SK-N-SH treated with all-trans-retinoic acid at 6 μM for 48 hours (cell line): ENCODE measurements around the gene C20orf204.

ENCODE experiments used
- ATAC-seq: fragments of 200-7000 bp; cut with Tn5 transposase; 3 replicates; pipeline ENCODE4 v1.9.1; 2020; ENCODE audit warnings: mild to moderate bottlenecking, moderate library complexity
- ARNTL ChIP-seq: fragments of 450-650 bp; formaldehyde crosslinking; IDR thresholded peaks from 2 replicates; pipeline ENCODE4 v1.5.0; 2020; ENCODE audit warnings: low read depth, mild to moderate bottlenecking, moderate library complexity, borderline replicate concordance
- BACH2 ChIP-seq: fragments of 250-450 bp; sonication (Bioruptor Pico); IDR thresholded peaks from 2 replicates; pipeline ENCODE4 v1.9.0; 2021; ENCODE audit warnings: mild to moderate bottlenecking, borderline replicate concordance
- CREB5 ChIP-seq: fragments of 250-450 bp; sonication (Bioruptor Pico); IDR thresholded peaks from 2 replicates; pipeline ENCODE4 v1.5.1; 2020; ENCODE audit warnings: low read depth, mild to moderate bottlenecking, moderate library complexity
- CSDC2 ChIP-seq: fragments of 250-450 bp; sonication (Bioruptor Pico); IDR thresholded peaks from 2 replicates; pipeline ENCODE4 v1.5.0; 2020; ENCODE audit warnings: mild to moderate bottlenecking, moderate library complexity
- ISL1 ChIP-seq: fragments of 250-450 bp; sonication (Bioruptor Pico); IDR thresholded peaks from 2 replicates; pipeline ENCODE4 v2.1.2; 2022; ENCODE audit warnings: mild to moderate bottlenecking, moderate library complexity
- RARB ChIP-seq: fragments of 250-450 bp; sonication (Bioruptor Pico); IDR thresholded peaks from 2 replicates; pipeline ENCODE4 v1.8.0; 2021; ENCODE audit warnings: mild to moderate bottlenecking, moderate library complexity
- SNAI2 ChIP-seq: fragments of 250-450 bp; sonication (Bioruptor Pico); IDR thresholded peaks from 2 replicates; pipeline ENCODE4 v1.5.0; 2020; ENCODE audit warnings: mild to moderate bottlenecking, moderate library complexity
- TCF4 ChIP-seq: fragments of 250-450 bp; sonication (Bioruptor Pico); IDR thresholded peaks from 2 replicates; pipeline ENCODE4 v1.8.0; 2021; ENCODE audit warnings: mild to moderate bottlenecking, moderate library complexity, borderline replicate concordance
- TSHZ2 ChIP-seq: fragments of 250-450 bp; sonication (Bioruptor Pico); IDR thresholded peaks from 2 replicates; pipeline ENCODE4 v1.5.0; 2020; ENCODE audit warnings: mild to moderate bottlenecking, moderate library complexity
- ZC3H10 ChIP-seq: fragments of 250-450 bp; sonication (Bioruptor Pico); IDR thresholded peaks from 2 replicates; pipeline ENCODE4 v1.5.1; 2021; ENCODE audit warnings: mild to moderate bottlenecking, moderate library complexity
- ZFP3 ChIP-seq: fragments of 250-450 bp; sonication (Bioruptor Pico); IDR thresholded peaks from 2 replicates; pipeline ENCODE4 v1.5.0; 2020; ENCODE audit warnings: mild to moderate bottlenecking, moderate library complexity
- ZFP30 ChIP-seq: fragments of 450-650 bp; formaldehyde crosslinking; IDR thresholded peaks from 2 replicates; pipeline ENCODE4 v1.5.0; 2022; ENCODE audit warnings: mild to moderate bottlenecking, moderate library complexity
- ZNF565 ChIP-seq: fragments of 450-650 bp; formaldehyde crosslinking; conservative IDR thresholded peaks from 2 replicates; pipeline ENCODE4 v1.5.0; 2020; ENCODE audit warnings: low read depth, mild to moderate bottlenecking, moderate library complexity
- ZNF70 ChIP-seq: fragments of 450-650 bp; formaldehyde crosslinking; IDR thresholded peaks from 2 replicates; pipeline ENCODE4 v1.5.0; 2020; ENCODE audit warnings: mild to moderate bottlenecking, moderate library complexity
- ZNF8 ChIP-seq: fragments of 450-650 bp; formaldehyde crosslinking; IDR thresholded peaks from 2 replicates; pipeline ENCODE4 v1.5.0; 2020; ENCODE audit warnings: mild to moderate bottlenecking, moderate library complexity

C20orf204 gene

GRCh38 chr20:64057628-64058498 is 21.9 kb downstream of the C20orf204 start:
- ATAC-seq = peak; percentile 83
- TF ChIP-seq RARB (CRISPR knock-in tag) = no peak
- TF ChIP-seq CREB5 = no peak
- no peak for TF ChIP-seq ZFP30 (CRISPR knock-in tag)
- TF ChIP-seq TCF4 (CRISPR knock-in tag) = no peak

GRCh38 chr20:64058536-64058935 is 22.6 kb downstream of the C20orf204 start:
- TF ChIP-seq ZNF8 (CRISPR knock-in tag) = no peak
- no peak for TF ChIP-seq ISL1 (CRISPR knock-in tag)
- TF ChIP-seq ARNTL = no peak
- TF ChIP-seq ZNF70 (CRISPR knock-in tag) = no peak
- ATAC-seq = no peak

GRCh38 chr20:64062276-64062595 is 26.3 kb downstream of the C20orf204 start:
- TF ChIP-seq ZFP3 (CRISPR knock-in tag) (no peak), CREB5 (no peak), ARNTL (no peak), ZFP30 (CRISPR knock-in tag) (no peak), TSHZ2 (CRISPR knock-in tag) (no peak)
- no peak for ATAC-seq

- peak; percentile 95 for ATAC-seq
- TF ChIP-seq TCF4 (CRISPR knock-in tag) = no peak
- TF ChIP-seq ZFP3 (CRISPR knock-in tag) = 0 out of 2 replicates have a peak, but pooled peaks have one; percentile 22
- TF ChIP-seq RARB (CRISPR knock-in tag) = no peak
- peak; percentile 97 for TF ChIP-seq TSHZ2 (CRISPR knock-in tag)
- TF ChIP-seq SNAI2 = 0 out of 2 replicates have a peak, but pooled peaks have one; percentile 81
- 0 out of 2 replicates have a peak, but pooled peaks have one; percentile 21 for TF ChIP-seq BACH2 (CRISPR knock-in tag)
- TF ChIP-seq ARNTL = no peak
- 0 out of 2 replicates have a peak, but pooled peaks have one; percentile 86 for TF ChIP-seq CSDC2 (CRISPR knock-in tag)
Observed at GRCh38 chr20:64062596-64063388, 26.8 kb downstream of the C20orf204 start, which contains the start of gene TCEA2. TSS of gene TCEA2 (plus strand) at chr20:64063198. CDS start at chr20:64063313, 115 bp downstream.

GRCh38 chr20:64063389-64064144 is 27.6 kb downstream of the C20orf204 start:
- TF ChIP-seq TSHZ2 (CRISPR knock-in tag) = no peak
- no peak for TF ChIP-seq ZC3H10
- no peak for TF ChIP-seq ISL1 (CRISPR knock-in tag)
- TF ChIP-seq ZNF565 (CRISPR knock-in tag) = no peak
- no peak for TF ChIP-seq CSDC2 (CRISPR knock-in tag)
- no peak for TF ChIP-seq ZNF70 (CRISPR knock-in tag)
- no peak for TF ChIP-seq RARB (CRISPR knock-in tag)
- no peak for TF ChIP-seq ZFP30 (CRISPR knock-in tag)
- TF ChIP-seq ARNTL = no peak
- TF ChIP-seq ZNF8 (CRISPR knock-in tag) = no peak
- ATAC-seq = peak; percentile 17
